HG03108 (cell line): Measurements from ENCODE around the gene MAP3K14.

Source experiments
- ATAC-seq: cut with Tn5 transposase; IDR thresholded peaks from one replicate; pipeline ENCODE4 v1.9.1; 2021; ENCODE audit warnings: moderate library complexity; ENCODE audit not compliant: unreplicated experiment

MAP3K14 gene

DNA sequence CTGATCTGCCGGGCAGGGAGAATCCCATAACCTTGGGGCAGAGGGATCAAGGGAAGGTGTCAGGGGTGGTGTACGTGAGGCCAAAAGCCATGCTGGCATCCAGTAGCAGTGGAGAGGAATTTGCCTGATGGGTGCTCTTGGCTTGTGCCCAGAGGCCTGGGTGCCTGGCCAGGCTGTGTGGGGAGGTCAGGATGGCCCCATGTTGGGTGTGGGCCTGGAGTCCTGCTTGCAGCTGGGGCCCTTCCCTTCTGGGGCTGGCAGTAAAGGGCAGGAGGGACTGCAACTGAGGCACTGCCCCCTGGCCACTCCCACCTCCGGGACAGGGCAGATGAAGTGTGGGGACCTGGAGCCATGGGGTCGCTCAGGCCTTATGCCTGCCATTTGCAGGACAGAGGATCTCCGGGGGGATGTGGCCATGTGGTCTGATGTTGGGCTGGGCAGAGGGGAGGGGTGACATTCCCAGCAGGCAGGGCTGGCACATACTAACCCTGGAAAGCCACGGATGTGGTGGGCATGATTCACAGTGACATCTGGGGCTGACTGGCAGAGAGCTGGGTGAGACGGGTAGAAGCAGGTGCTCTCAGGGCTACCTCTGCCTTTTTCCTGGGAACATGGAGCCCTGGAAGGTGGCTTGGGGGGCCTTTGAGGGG lies 91.6 kb downstream of the MAP3K14 start:
- no peak for ATAC-seq

GRCh38 chr17:45224671-45225050 lies 92.2 kb downstream of the MAP3K14 start:
- ATAC-seq: no peak

- ATAC-seq: no peak
Measured at GRCh38 chr17:45223539-45224528, 93.0 kb downstream of the MAP3K14 start.

GRCh38 chr17:45222996-45223538 lies 93.8 kb downstream of the MAP3K14 start:
- ATAC-seq: no peak

- ATAC-seq: no peak
Measured at GRCh38 chr17:45222289-45222995, 94.4 kb downstream of the MAP3K14 start.

DNA sequence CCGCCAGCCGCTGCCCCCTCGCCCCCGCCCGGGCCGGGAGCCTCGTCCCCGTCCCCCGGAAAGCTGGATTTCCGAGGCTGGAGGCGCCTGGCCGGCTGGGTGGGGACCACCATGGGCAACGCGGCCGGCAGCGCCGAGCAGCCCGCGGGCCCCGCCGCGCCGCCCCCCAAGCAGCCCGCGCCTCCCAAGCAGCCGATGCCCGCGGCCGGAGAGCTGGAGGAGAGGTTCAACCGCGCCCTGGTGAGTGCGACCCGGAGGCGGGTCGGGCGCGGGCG lies 94.9 kb downstream of the MAP3K14 start:
- no peak for ATAC-seq

GRCh38 chr17:45221081-45222013 lies 95.5 kb downstream of the MAP3K14 start, which contains the start of gene FMNL1:
FMNL1 (plus strand) TSS chr17:45221885; CDS start chr17:45222125, 240 bp downstream.
- no peak for ATAC-seq

DNA sequence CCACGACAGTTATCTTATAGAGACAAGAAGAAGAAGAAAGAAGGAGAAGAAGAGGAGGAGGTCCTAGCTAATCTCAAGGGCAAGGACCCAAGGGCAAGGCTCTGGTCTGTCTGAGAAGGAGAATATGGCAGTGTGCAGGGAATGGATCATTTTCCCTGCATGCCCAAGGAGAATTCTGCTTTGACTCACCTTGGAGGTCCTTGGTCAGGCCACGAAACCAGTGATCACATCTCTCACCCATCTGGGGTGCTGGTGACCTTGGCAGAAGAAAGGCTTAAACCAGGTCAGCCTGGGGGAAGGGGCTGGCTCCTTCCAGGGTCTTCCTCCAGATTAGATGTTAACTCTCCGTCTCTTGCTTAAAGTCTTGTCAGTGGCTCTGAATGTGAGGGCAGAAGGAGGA lies 96.7 kb downstream of the MAP3K14 start:
- no peak for ATAC-seq

GRCh38 chr17:45218895-45219661 lies 97.7 kb downstream of the MAP3K14 start:
- no peak for ATAC-seq
